K562 (cell line): Measurements from ENCODE around the gene SERPINB12. TPM values are rescaled to one million over a fixed set of nuclear protein-coding genes. Genes with fewer than 3 reads are reported as not detected.

Experiments used
- ATAC-seq: fragments of 200-7000 bp; cut with Tn5 transposase; 3 replicates; pipeline ENCODE4 v1.9.1; 2020; ENCODE audit warnings: moderate library complexity
- BruUV-seq: library from RNA; stranded (reverse); fragments of 400-500 nt; replicated peaks from 2 replicates; lab custom pipeline; 2021; lab: Mats Ljungman, UMichigan
- CTCF ChIA-PET: fragments of 300-600 bp; formaldehyde crosslinking; extraction: SDS; loops from one replicate; lab custom pipeline; 2021; ENCODE audit warnings: low intra/inter-chr PET ratio; lab: Yijun Ruan, JAX
- POLR2A ChIA-PET: fragments of 300-600, 350-650 bp; sonication (Branson Sonifier 250); formaldehyde crosslinking; extraction: SDS; loops from one replicate; lab custom pipeline; 2021; ENCODE audit warnings: antibody characterized with exemption, inconsistent platforms; lab: Yijun Ruan, JAX
- DNase-seq, 4 experiments: peaks; one replicate each; pipeline versions ENCODE4 v3.0.0 to v3.0.0-alpha.2; 2011 to 2018; ENCODE audit warnings: low spot score in 3 of 4, mixed read lengths in 3 of 4; ENCODE audit errors: extremely low read depth in 1 of 4
- FAIRE-seq: peaks from 2 replicates; lab custom pipeline; 2011; peaks lifted over from hg19 to GRCh38; lab: Jason Lieb, UNC
- H2AFZ ChIP-seq: 2 replicates; pipeline ENCODE4 v1.6.0; 2011; ENCODE audit warnings: low read depth, low read length, control low read depth, inconsistent platforms
- H3K27ac ChIP-seq: fragments of 200-600 bp; 3 replicates; pipeline ENCODE4 v1.8.0; 2011; ENCODE audit warnings: low read depth, mild to moderate bottlenecking, control low read depth, inconsistent platforms, low read length, moderate library complexity, mixed read lengths; ENCODE audit errors: extremely low read depth
- H3K27me3 ChIP-seq, 2 experiments: fragments of 300-600 bp in 1 of 2; 2 replicates in 1 of 2; 3 replicates in 1 of 2; pipeline versions ENCODE4 v1.6.0 to v1.8.0; 2011; ENCODE audit warnings: inconsistent platforms in 2 of 2, low read length in 2 of 2, mild to moderate bottlenecking in 1 of 2, mixed read lengths in 1 of 2, moderate library complexity in 1 of 2; ENCODE audit not compliant: control insufficient read depth in 2 of 2, insufficient read depth in 2 of 2
- H3K36me3 ChIP-seq: fragments of 300-600 bp; 3 replicates; pipeline ENCODE4 v1.8.0; 2011; ENCODE audit warnings: mild to moderate bottlenecking, low read length, inconsistent platforms; ENCODE audit not compliant: control insufficient read depth, insufficient read depth
- H3K4me1 ChIP-seq, 2 experiments: fragments of 200-600 bp in 1 of 2; replicated peaks in 1 of 2; 2 replicates in 1 of 2; 3 replicates in 1 of 2; pipeline versions ENCODE4 v1.5.1 to v1.8.0; 2011; ENCODE audit warnings: inconsistent platforms in 2 of 2, low read length in 2 of 2, mild to moderate bottlenecking in 1 of 2, mixed read lengths in 1 of 2, moderate library complexity in 1 of 2; ENCODE audit not compliant: control insufficient read depth in 2 of 2, insufficient read depth in 2 of 2
- H3K4me2 ChIP-seq: 2 replicates; pipeline ENCODE4 v1.6.1; 2011; ENCODE audit warnings: low read length, control low read depth, inconsistent platforms, mixed read lengths; ENCODE audit not compliant: insufficient read depth
- H3K4me3 ChIP-seq: fragments of 200-600 bp; sonication (generic), shearing (Covaris generic); 2 replicates; pipeline ENCODE4 v1.5.1; 2016; ENCODE audit warnings: control low read depth, inconsistent platforms
- H3K79me2 ChIP-seq: fragments of 200-600 bp; 3 replicates; pipeline ENCODE4 v1.8.0; 2011; ENCODE audit warnings: low read length, inconsistent platforms; ENCODE audit not compliant: control insufficient read depth, insufficient read depth
- H3K9ac ChIP-seq, 2 experiments: 2 replicates each; pipeline versions ENCODE4 v1.6.0 to v1.6.1; 2011; ENCODE audit warnings: low read depth in 2 of 2, low read length in 2 of 2, control low read depth in 1 of 2, inconsistent platforms in 1 of 2, mild to moderate bottlenecking in 1 of 2, mixed read lengths in 1 of 2; ENCODE audit not compliant: insufficient read depth in 1 of 2
- H3K9me1 ChIP-seq: one replicate; pipeline ENCODE4 v1.6.0; 2011; ENCODE audit warnings: inconsistent platforms, mild to moderate bottlenecking, low read length, moderate library complexity; ENCODE audit not compliant: control insufficient read depth, insufficient read depth
- H3K9me3 ChIP-seq: replicated peaks from 2 replicates; pipeline ENCODE4 v1.5.1; 2011; ENCODE audit warnings: low read depth, low read length, inconsistent platforms; ENCODE audit not compliant: control insufficient read depth, insufficient read depth
- H4K20me1 ChIP-seq: replicated peaks from 2 replicates; pipeline ENCODE4 v1.6.1; 2011; ENCODE audit warnings: low read length, inconsistent platforms, mixed read lengths; ENCODE audit not compliant: control insufficient read depth, insufficient read depth
- ATF2 ChIP-seq: sonication (generic); formaldehyde crosslinking; IDR thresholded peaks from 2 replicates; pipeline ENCODE4 v1.8.1; 2022; ENCODE audit warnings: missing genetic modification reagents
- CAMTA2 ChIP-seq: fragments of 250-450 bp; sonication (Bioruptor Pico); conservative IDR thresholded peaks from 2 replicates; pipeline ENCODE4 v1.5.1; 2022
- E2F8 ChIP-seq: fragments of 450-650 bp; IDR thresholded peaks from 2 replicates; pipeline ENCODE4 v1.7.1; 2018; ENCODE audit warnings: mild to moderate bottlenecking, low read depth; ENCODE audit not compliant: partially characterized antibody
- EWSR1 ChIP-seq: fragments of 450-650 bp; IDR thresholded peaks from 2 replicates; pipeline ENCODE4 v1.6.1; 2018; ENCODE audit warnings: borderline replicate concordance, mild to moderate bottlenecking, low read depth, moderate library complexity; ENCODE audit not compliant: partially characterized antibody
- HDAC8 ChIP-seq: fragments of 450-650 bp; IDR thresholded peaks from 2 replicates; pipeline ENCODE4 v1.6.1; 2016; ENCODE audit warnings: mild to moderate bottlenecking, missing genetic modification characterization, moderate library complexity, missing compliant biosample characterization
- NR3C1 ChIP-seq: sonication (generic); formaldehyde crosslinking; IDR thresholded peaks from 2 replicates; pipeline ENCODE4 v1.8.1; 2022; ENCODE audit warnings: missing genetic modification reagents
- SNIP1 ChIP-seq: fragments of 450-650 bp; IDR thresholded peaks from 2 replicates; pipeline ENCODE4 v1.7.1; 2017; ENCODE audit warnings: low read depth, mild to moderate bottlenecking
- SRF ChIP-seq, 2 experiments: fragments of 250-450, 450-650 bp in 1 of 2; sonication (Bioruptor Pico) in 1 of 2; sonication (generic) in 1 of 2; formaldehyde crosslinking; IDR thresholded peaks; 2 replicates each; pipeline versions ENCODE4 v1.5.0 to v1.5.1; 2020 to 2022; ENCODE audit warnings: mild to moderate bottlenecking in 1 of 2, missing genetic modification reagents in 1 of 2
- XRCC5 ChIP-seq: fragments of 200-400 bp; formaldehyde crosslinking; IDR thresholded peaks from 2 replicates; pipeline ENCODE4 v1.6.1; 2017; ENCODE audit warnings: low read depth, mild to moderate bottlenecking, low read length
- WGBS: fragments of 100-300 bp; shearing (Covaris generic); methylation state at CpG from one replicate; pipeline ENCODE4 v1.1.6; 2016; ENCODE audit warnings: low coverage, mixed read lengths; ENCODE audit not compliant: insufficient coverage; ENCODE audit errors: missing lambda C conversion rate; 5-methylcytosine and 5-hydroxymethylcytosine counted together
- in situ Hi-C: fragments of 300-500 bp; cut with MboI; formaldehyde crosslinking; loops from 4 replicates; pipeline ENCODE4 v1.15.0; 2018; ENCODE audit warnings: inconsistent platforms, mixed read lengths
- intact Hi-C: fragments of 100-400 bp; cut with micrococcal nuclease; formaldehyde crosslinking; loops from 2 replicates; pipeline ENCODE4 v1.14.2; 2022
- polyA plus RNA-seq, 8 experiments: library from polyadenylated mRNA; depleted of rRNA in 4 of 8; stranded (reverse) in 5 of 8; unstranded in 3 of 8; fragments of >200 nt; fragmentation: Nextera tagmentation in 2 of 8; fragmentation: Illumina TruSeq in 1 of 8; extraction: Ambion mirVana in 2 of 8; extraction: Trizol in 1 of 8; gene quantifications; 2 replicates each; pipeline versions ENCODE4 v1.2.1 to v1.2.3, GENCODE V29; 2011 to 2014; ENCODE audit warnings: inconsistent platforms in 1 of 8, missing spikeins in 1 of 8
- total RNA-seq, 7 experiments: library from RNA; depleted of rRNA in 6 of 7; stranded (reverse); fragments of >200 nt in 6 of 7; fragmentation: Illumina TruSeq in 2 of 7; extraction: Trizol in 2 of 7; gene quantifications; 2 replicates each; pipeline versions ENCODE4 v1.2.1 to v1.2.3, GENCODE V29; 2011 to 2021; ENCODE audit warnings: low replicate concordance in 1 of 7
- TF ChIP-seq, protein P1 (sequence below), 2 experiments: fragments of 450-650 bp; IDR thresholded peaks; 2 replicates each; pipeline ENCODE4 v1.6.1; 2018; ENCODE audit warnings: mild to moderate bottlenecking in 2 of 2, low read depth in 1 of 2; ENCODE audit not compliant: partially characterized antibody in 2 of 2

Gene SERPINB12
- total and polyA plus RNA-seq, 9 of the 15 experiments (the other 6 are each of a cell fraction or from before 2014, with no cell fraction given) = not detected

DNA sequence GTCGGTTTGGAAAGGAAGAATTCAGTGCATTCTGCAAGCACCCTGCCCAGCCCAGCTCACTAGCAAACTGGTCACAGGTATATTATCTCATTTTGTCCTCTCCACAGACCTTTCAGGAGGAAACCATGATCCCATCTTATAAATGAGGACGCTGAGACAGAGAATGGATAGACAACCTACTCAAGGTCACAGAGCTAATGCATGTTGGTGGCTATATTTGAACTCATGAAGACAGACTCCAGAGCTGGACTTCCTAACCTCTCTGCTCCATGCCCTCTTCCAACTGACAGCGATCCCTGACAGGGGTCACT is 35.9 kb upstream of the SERPINB12 start:
- DNase-seq = no peak
- H3K4me1 ChIP-seq = no peaks in the 10 kb centered on the region
- CTCF ChIA-PET = no interaction called here
- H3K4me3 ChIP-seq = no peak overlapping the region
- no peak overlapping the region for H3K9ac ChIP-seq
- no peak for FAIRE-seq
- H3K9me3 ChIP-seq = no peaks in the 10 kb centered on the region
- no peak for ATAC-seq
- no peak overlapping the region for H2AFZ ChIP-seq
- no peak overlapping the region for H3K4me2 ChIP-seq
- POLR2A ChIA-PET = no interaction called here
- H4K20me1 ChIP-seq = no peaks in the 10 kb centered on the region; the same call in 1 of the 2 replicates
- BruUV-seq = no TSS peak
- H3K79me2 ChIP-seq = no peaks in the 10 kb centered on the region
- in situ Hi-C loops (loop anchor here (25.0 kb wide), 1 partner anchor 481 kb away; no protein-coding TSS in a partner anchor), intact Hi-C loops (loop anchor here (5.0 kb wide), 1 partner anchor 164 kb away; no protein-coding TSS in a partner anchor)
- no peaks in the 10 kb centered on the region for H3K36me3 ChIP-seq
- H3K27ac ChIP-seq = no peak overlapping the region
- no peaks in the 10 kb centered on the region for H3K9me1 ChIP-seq
- no peaks in the 10 kb centered on the region for H3K27me3 ChIP-seq
- 6% methylated on average over 2 of the region's 3 CpGs for WGBS
- no peak for TF ChIP-seq CAMTA2 (CRISPR knock-in tag)
- TF ChIP-seq, protein P1, sequence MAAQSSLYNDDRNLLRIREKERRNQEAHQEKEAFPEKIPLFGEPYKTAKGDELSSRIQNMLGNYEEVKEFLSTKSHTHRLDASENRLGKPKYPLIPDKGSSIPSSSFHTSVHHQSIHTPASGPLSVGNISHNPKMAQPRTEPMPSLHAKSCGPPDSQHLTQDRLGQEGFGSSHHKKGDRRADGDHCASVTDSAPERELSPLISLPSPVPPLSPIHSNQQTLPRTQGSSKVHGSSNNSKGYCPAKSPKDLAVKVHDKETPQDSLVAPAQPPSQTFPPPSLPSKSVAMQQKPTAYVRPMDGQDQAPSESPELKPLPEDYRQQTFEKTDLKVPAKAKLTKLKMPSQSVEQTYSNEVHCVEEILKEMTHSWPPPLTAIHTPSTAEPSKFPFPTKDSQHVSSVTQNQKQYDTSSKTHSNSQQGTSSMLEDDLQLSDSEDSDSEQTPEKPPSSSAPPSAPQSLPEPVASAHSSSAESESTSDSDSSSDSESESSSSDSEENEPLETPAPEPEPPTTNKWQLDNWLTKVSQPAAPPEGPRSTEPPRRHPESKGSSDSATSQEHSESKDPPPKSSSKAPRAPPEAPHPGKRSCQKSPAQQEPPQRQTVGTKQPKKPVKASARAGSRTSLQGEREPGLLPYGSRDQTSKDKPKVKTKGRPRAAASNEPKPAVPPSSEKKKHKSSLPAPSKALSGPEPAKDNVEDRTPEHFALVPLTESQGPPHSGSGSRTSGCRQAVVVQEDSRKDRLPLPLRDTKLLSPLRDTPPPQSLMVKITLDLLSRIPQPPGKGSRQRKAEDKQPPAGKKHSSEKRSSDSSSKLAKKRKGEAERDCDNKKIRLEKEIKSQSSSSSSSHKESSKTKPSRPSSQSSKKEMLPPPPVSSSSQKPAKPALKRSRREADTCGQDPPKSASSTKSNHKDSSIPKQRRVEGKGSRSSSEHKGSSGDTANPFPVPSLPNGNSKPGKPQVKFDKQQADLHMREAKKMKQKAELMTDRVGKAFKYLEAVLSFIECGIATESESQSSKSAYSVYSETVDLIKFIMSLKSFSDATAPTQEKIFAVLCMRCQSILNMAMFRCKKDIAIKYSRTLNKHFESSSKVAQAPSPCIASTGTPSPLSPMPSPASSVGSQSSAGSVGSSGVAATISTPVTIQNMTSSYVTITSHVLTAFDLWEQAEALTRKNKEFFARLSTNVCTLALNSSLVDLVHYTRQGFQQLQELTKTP (IDR thresholded peaks at IDR 0.05; ENCODE audit: low read depth in 1 of 2, partially characterized antibody in 2 of 2) = no peak
- no peak for TF ChIP-seq E2F8
- no peak for TF ChIP-seq EWSR1
- no peak for TF ChIP-seq SRF (CRISPR knock-in tag; IDR thresholded peaks at IDR 0.05)
- TF ChIP-seq XRCC5 = no peak
- TF ChIP-seq SNIP1 = no peak
- no peak for TF ChIP-seq ATF2 (CRISPR knock-in tag)
- TF ChIP-seq NR3C1 (CRISPR knock-in tag) = no peak
- no peak for TF ChIP-seq HDAC8 (tag)
